Measurements from ENCODE around the gene SH3PXD2A.

The SH3PXD2A gene

GRCh38 chr10:103855424-103855823, at the start of gene SH3PXD2A:
Gene SH3PXD2A (minus strand): TSS chr10:103855576. CDS start chr10:103855266, 310 bp downstream.
- no peak for DNase-seq

- no peak for DNase-seq
Observed at GRCh38 chr10:103901299-103901698, 45.9 kb upstream of the SH3PXD2A start.

GRCh38 chr10:103899312-103899711, 43.9 kb upstream of the SH3PXD2A start:
- no peak for DNase-seq

GRCh38 chr10:103897241-103897774, 41.9 kb upstream of the SH3PXD2A start:
- no peak for DNase-seq

- no peak for DNase-seq
Observed at GRCh38 chr10:103896225-103896624, 40.8 kb upstream of the SH3PXD2A start.

GRCh38 chr10:103895411-103896186, 40.2 kb upstream of the SH3PXD2A start:
- no peak for DNase-seq

GRCh38 chr10:103894441-103894864, 39.1 kb upstream of the SH3PXD2A start:
- no peak for DNase-seq

- DNase-seq: no peak
Observed at GRCh38 chr10:103893817-103894216, 38.4 kb upstream of the SH3PXD2A start.

- no peak for DNase-seq
Observed at GRCh38 chr10:103892181-103892580, 36.8 kb upstream of the SH3PXD2A start.

- no peak for DNase-seq
Observed at GRCh38 chr10:103890688-103891087, 35.3 kb upstream of the SH3PXD2A start.

GRCh38 chr10:103890194-103890658, 34.9 kb upstream of the SH3PXD2A start:
- peak; percentile 11 for DNase-seq

GRCh38 chr10:103889121-103889720, 33.8 kb upstream of the SH3PXD2A start:
- DNase-seq: no peak

GRCh38 chr10:103888113-103888841, 32.9 kb upstream of the SH3PXD2A start:
- no peak for DNase-seq

GRCh38 chr10:103885617-103886016, 30.2 kb upstream of the SH3PXD2A start:
- DNase-seq: no peak

- DNase-seq: no peak
Observed at GRCh38 chr10:103884681-103885139, 29.3 kb upstream of the SH3PXD2A start.

GRCh38 chr10:103882285-103883007, 27.1 kb upstream of the SH3PXD2A start:
- DNase-seq: no peak

- DNase-seq: no peak
Observed at GRCh38 chr10:103881416-103882284, 26.3 kb upstream of the SH3PXD2A start.

GRCh38 chr10:103879831-103880230, 24.5 kb upstream of the SH3PXD2A start:
- no peak for DNase-seq

GRCh38 chr10:103879409-103879808, 24.0 kb upstream of the SH3PXD2A start:
- DNase-seq: no peak

- DNase-seq: no peak
Observed at GRCh38 chr10:103877861-103878260, 22.5 kb upstream of the SH3PXD2A start.

GRCh38 chr10:103876155-103876554, 20.8 kb upstream of the SH3PXD2A start:
- no peak for DNase-seq

GRCh38 chr10:103874730-103875129, 19.4 kb upstream of the SH3PXD2A start:
- no peak for DNase-seq
